ENCODE data around the gene HOXD3.
A peak's percentile ranks its signal among the peaks of the same experiment; 100 is the strongest.

Gene HOXD3

GRCh38 chr2:176149481-176149938, 7.6 kb upstream of the HOXD3 start:
- no peak for DNase-seq (ENCODE audit: low read depth in 2 of 2)

GRCh38 chr2:176149939-176150583, 7.0 kb upstream of the HOXD3 start:
- no peak for DNase-seq (ENCODE audit: low read depth in 2 of 2)

- no peak for DNase-seq (ENCODE audit: low read depth in 2 of 2)
Measured at GRCh38 chr2:176150584-176151441, 6.3 kb upstream of the HOXD3 start.

GRCh38 chr2:176151442-176152287, 5.4 kb upstream of the HOXD3 start, which contains the start of gene HOXD4:
Gene HOXD4 (plus strand): TSS chr2:176151550. CDS start chr2:176151634, 84 bp downstream.
- DNase-seq (ENCODE audit: low read depth in 2 of 2) = no peak

GRCh38 chr2:176152350-176153181, 4.5 kb upstream of the HOXD3 start:
- DNase-seq (ENCODE audit: low read depth in 2 of 2) = no peak

GRCh38 chr2:176154576-176155252, 2.4 kb upstream of the HOXD3 start:
- DNase-seq (ENCODE audit: low read depth in 2 of 2) = no peak

GRCh38 chr2:176155356-176156044, 1.6 kb upstream of the HOXD3 start:
- DNase-seq (ENCODE audit: low read depth in 2 of 2) = no peak

- DNase-seq (ENCODE audit: low read depth in 2 of 2) = no peak
Measured at GRCh38 chr2:176156301-176156806, 753 bp upstream of the HOXD3 start.

- DNase-seq (ENCODE audit: low read depth in 2 of 2) = no peak
Measured at GRCh38 chr2:176157499-176158185, 535 bp downstream of the HOXD3 start.

- DNase-seq (ENCODE audit: low read depth in 2 of 2) = no peak
Measured at GRCh38 chr2:176158186-176158591, 1.1 kb downstream of the HOXD3 start.

- no peak for DNase-seq (ENCODE audit: low read depth in 2 of 2)
Measured at GRCh38 chr2:176158855-176159662, 2.0 kb downstream of the HOXD3 start.

- DNase-seq (ENCODE audit: low read depth in 2 of 2) = no peak
Measured at GRCh38 chr2:176159663-176160250, 2.6 kb downstream of the HOXD3 start.

GRCh38 chr2:176160251-176160985, 3.3 kb downstream of the HOXD3 start:
- no peak for DNase-seq (ENCODE audit: low read depth in 2 of 2)

GRCh38 chr2:176160986-176161824, 4.1 kb downstream of the HOXD3 start:
- no peak for DNase-seq (ENCODE audit: low read depth in 2 of 2)

GRCh38 chr2:176161825-176162626, 4.9 kb downstream of the HOXD3 start:
- peak in 1 of 2 experiments; percentile 71 for DNase-seq (ENCODE audit: low read depth in 2 of 2)

All from fibroblast of skin of left quadriceps (primary cell).